Measurements from ENCODE around the gene C4orf50.

- TF ChIP-seq, protein P1, sequence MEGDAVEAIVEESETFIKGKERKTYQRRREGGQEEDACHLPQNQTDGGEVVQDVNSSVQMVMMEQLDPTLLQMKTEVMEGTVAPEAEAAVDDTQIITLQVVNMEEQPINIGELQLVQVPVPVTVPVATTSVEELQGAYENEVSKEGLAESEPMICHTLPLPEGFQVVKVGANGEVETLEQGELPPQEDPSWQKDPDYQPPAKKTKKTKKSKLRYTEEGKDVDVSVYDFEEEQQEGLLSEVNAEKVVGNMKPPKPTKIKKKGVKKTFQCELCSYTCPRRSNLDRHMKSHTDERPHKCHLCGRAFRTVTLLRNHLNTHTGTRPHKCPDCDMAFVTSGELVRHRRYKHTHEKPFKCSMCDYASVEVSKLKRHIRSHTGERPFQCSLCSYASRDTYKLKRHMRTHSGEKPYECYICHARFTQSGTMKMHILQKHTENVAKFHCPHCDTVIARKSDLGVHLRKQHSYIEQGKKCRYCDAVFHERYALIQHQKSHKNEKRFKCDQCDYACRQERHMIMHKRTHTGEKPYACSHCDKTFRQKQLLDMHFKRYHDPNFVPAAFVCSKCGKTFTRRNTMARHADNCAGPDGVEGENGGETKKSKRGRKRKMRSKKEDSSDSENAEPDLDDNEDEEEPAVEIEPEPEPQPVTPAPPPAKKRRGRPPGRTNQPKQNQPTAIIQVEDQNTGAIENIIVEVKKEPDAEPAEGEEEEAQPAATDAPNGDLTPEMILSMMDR (IDR thresholded peaks at IDR 0.05; ENCODE audit: borderline replicate concordance, extremely low read depth, low read length, poor library complexity, severe bottlenecking) = no peak
- no peak for TF ChIP-seq EZH2 (IDR thresholded peaks at IDR 0.05; ENCODE audit: borderline replicate concordance, low read depth, low read length, severe bottlenecking)
Observed at GRCh38 chr4:6029254-6029653, 11.0 kb upstream of the C4orf50 start.

Measured in DND-41 (cell line).